KBM-7 (cell line): Measurements from ENCODE around the gene LRBA.
"Not testable (repeated sequence)": the region's sequence is repeated elsewhere in the genome, so short reads cannot be mapped to it uniquely, and the experiment has no call there.

Experiments
- DNase-seq: peaks from one replicate; pipeline ENCODE4 v3.0.0-alpha.2; 2015
- in situ Hi-C: fragments of 300-500 bp; cut with MboI; formaldehyde crosslinking; loops from 2 replicates; pipeline ENCODE4 v1.14.3; 2020; ENCODE audit warnings: low sequenced_read_pairs, low pct_unique_long_range_greater_than_20kb, mixed read lengths

LRBA gene

DNA sequence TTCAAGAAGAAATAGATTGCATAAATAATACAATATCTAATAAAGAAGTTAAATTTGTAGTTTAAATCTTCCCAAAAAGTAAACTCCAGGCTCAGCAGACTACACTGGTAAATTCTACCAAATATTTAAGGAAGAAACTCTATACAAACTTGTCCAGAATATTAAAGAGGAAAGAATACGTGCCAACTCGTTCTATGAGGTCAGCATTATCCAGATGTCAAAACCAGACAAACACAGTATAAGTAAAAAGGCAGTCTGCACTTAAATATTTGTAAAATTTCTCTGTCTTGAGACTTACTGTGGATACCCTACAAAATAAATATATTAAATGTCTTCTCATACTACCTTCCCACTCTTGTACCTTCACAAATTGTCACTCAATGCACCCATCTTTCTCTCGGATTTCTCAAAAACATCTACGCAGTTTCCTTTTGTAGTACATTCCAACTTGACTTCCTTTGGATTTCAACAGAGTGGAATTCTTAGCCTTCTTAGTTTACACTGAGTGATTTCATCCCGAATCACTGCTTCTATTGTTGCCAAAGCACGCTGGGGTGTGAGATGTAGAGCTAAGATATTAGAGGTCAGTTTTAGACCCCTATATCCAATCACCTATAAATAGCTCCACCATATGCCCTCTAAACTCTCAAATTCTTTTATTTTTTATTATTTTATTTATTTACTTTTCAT lies 504.8 kb downstream of the LRBA start:
- no peak for DNase-seq
- in situ Hi-C loops: no loop called here

DNA sequence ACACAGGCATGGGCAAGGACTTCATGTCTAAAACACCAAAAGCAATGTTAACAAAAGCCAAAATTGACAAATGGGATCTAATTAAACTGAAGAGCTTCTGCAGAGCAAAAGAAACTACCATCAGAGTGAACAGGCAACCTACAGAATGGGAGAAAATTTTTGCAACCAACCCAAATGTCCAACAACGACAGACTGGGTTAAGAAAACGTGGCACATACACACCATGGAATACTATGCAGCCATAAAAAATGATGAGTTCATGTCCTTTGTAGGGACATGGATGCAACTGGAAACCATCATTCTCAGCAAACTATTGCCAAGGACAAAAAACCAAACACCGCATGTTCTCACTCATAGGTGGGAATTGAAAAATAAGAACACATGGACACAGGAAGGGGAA lies 507.4 kb downstream of the LRBA start:
- DNase-seq, in situ Hi-C loops: not testable (repeated sequence)

DNA sequence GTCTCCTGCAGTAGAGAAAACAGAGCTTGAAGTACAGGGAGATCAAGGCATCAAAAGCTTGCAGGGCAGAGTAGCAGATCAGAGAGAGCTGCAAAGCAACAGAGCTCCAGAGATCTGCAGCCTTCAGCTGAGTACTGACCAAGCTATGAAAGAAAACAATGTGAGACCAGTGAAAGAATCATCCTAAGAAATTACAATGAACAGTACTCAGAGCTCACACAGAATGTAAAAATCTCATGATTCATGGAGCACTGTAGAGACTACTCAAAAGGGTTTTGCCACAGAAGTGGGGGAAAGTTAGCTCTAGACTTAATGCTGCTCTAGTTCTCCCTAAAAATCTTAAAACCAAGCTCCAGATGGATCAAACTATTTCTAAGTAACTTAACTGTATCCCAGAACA lies 513.1 kb downstream of the LRBA start:
- no peak for DNase-seq
- in situ Hi-C loops: no loop called here

DNA sequence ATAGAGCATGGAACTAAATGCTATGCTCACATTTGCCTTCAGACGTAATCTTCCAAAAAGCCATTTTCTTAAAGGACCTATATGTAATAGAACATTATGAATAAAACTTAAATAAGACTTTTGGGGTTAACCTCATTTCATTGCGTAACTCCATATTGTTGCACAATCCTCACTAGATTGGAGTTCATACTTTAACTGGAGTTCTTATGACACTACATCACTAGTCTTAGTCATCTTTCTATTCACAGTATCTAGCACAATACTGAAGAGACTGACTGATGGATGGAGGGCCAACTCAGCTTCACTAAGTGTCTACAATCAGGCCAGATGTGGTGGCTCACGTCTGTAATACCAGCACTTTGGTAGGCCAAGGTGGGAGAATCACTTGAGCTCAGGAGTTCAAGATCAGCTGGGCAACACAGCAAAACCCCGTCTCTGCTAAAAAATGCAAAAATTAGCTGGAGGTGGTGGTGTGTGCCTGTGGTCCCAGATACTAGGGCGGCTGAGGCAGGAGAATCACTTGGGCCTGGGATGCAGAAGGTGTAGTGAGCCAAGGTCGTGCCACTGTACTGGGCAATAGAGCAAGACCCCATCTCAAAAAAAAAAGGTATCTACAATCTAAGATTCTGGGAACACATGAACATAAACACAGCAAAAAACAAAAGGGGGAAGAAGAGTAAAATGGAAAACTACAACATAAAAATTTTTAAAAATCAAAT lies 513.9 kb downstream of the LRBA start:
- in situ Hi-C loops: no loop called here
- DNase-seq: peak; percentile 4

DNA sequence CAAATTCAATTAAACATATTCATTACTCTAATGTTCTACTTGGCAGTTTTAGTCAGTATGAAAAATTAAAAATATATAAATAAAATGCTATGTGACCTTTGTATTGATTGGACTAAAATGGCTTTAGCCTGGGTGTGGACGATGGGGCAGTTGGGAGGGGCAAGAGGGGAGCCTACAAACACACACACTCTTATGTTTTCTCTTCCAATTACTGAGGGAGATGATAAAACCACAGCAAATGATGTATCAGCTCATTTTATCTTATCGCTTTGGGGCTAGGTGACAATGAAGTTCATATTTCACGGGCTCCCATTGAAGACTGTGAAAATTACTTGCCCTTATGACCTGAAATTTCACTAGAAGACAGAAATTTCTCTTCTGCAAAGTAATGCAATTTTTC lies 517.5 kb downstream of the LRBA start:
- no peak for DNase-seq
- in situ Hi-C loops: no loop called here

DNA sequence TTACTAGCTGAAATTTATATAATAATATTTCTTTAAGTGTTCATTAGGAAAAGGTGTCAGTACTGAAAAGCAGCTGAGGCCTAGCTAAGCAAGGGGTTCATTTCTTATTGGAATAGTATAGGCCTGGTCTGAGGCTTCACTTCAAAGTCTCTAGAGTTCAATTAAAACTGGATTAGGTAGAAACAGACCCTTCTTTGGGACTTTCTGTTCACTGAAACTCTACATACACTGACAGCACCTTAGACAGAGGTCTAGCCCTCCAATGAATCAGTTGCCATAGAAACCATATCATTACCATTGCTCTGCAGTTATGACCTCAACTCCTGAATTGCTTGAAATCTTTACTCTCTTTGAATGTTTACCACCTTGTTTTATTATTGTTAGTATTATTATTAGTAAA lies 519.5 kb downstream of the LRBA start:
- in situ Hi-C loops: no loop called here
- DNase-seq: no peak

DNA sequence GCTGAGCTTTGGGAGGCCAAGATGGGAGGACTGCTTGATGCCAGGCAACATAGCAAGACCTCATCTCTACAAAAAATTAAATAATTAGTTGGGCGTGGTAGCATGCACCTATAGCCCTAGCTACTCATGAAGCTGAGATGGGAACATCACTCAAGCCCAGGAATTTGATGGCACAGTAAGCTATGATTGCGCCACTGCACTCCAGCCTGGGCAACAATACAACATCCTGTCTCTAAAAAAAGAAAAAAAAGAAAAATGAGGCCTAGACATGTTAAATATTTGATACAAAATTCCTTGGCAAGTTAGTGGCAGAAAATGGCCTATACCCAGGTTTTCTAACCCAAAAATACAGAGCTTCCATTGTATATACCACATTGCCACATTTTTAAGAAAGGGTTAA lies 521.2 kb downstream of the LRBA start:
- in situ Hi-C loops: no loop called here
- no peak for DNase-seq

DNA sequence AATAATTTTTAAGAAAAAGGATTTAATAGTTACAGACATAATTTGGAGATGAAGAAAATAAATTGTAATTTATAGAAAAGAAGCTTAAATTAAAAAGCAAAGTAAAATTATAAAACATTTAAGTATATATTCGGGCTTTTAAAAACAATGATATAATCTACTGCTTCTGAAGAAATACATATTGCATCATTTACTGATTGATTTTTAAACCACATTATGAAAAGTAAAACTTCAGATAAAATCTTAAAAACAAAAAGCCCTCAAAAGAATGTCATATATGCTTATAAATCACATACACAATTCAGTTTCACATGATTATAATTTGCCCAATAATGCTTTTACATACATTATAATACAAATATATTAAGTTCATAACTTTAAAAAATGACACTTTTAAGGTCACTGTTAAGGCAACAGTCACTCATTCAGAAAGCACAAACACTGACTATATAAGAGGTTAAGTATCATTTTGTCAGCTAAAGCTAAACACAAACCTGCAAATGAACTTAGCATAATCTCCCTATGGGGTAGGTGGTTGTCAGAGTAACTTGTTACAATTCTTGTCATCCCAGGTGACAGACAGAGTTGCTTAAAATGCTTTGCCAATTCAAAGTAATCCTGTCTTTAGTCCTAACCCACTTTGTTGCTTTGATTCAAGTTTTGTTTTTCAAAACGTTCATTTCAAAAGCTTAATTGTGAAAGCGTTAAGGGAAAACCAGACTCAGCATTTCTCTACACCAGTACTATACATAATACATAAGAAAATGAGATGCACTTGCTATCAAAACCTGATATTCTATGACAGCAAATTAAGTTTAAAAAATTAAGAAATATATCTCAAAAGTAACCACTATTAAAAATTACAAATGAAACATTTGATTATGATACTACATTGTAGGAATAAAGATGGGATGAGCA lies 523.7 kb downstream of the LRBA start:
- in situ Hi-C loops: no loop called here
- DNase-seq: no peak

DNA sequence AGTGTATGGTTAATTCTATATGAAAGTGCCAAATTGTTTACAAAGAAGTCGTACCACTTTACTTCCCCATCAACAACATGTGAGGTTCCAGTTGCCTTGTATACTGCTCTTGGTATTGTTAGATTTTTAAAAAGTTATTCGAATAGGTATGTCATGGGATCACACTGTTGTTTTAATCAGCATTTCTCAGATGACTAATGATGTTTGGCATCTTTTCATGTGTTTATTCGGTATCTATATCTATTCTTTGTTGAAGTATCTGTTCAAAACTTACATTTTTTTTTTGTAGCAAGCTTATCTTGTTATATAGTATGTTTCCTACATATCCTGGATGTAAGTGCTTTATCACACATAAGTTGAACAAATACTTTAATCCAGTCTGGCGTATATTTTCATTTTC lies 532.5 kb downstream of the LRBA start:
- in situ Hi-C loops: no loop called here
- DNase-seq: no peak

DNA sequence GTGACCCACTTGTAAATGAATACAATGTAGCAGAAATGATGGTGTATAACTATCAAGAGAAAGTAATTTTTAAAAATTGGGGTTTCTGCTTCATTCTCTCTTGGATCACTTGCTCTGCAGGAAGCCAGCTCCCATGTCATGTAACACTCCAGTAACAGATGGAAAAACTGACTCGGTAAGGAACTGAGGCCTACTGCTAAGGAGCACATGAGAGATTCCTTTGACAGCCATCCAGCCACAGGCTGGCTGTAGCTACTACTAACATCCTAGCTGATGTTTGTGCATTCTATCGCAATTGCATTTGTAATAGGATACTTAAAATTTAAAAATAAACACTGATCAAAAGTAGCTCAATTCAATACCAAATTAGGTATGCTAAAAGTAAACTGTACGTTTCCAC lies 535.4 kb downstream of the LRBA start:
- in situ Hi-C loops: no loop called here
- no peak for DNase-seq

DNA sequence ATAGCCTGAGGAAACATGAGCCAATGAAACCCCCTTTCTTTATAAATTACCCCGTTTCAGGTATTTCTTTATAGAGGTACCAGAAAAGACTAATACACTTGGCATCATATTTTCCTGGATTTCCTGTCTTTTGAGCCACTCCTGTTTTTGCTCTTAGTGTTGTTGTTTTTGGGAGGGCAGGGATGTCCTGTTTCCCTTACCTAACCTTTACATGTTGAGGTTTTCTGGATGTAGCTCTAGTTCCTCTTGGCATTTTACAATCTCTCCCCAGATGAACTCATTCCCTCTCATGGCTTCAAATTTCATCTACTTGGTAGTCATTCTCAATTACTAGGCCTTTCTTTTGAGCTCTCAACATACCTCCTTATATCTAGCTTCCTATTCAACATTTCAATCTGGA lies 537.2 kb downstream of the LRBA start:
- in situ Hi-C loops: no loop called here
- peak; percentile 12 for DNase-seq

DNA sequence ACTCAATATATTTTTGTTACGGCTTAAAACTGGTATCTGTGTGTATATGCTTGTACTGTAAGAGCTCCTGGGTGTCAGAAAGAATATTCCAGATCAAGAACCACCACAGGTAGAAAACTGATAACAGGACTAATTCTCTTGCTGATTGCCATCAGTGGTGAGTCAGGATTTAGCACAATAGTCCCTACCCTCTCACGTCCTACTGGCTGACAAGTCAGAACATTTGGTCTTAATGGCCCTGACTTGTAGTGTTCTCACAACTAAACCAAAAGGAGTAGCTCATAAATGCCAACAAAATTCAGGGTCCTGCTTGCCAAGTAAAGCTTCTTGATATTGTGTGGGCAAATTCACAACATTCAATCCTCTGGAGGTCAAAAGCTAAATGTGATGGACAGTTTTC lies 538.3 kb downstream of the LRBA start:
- in situ Hi-C loops: no loop called here
- DNase-seq: no peak

DNA sequence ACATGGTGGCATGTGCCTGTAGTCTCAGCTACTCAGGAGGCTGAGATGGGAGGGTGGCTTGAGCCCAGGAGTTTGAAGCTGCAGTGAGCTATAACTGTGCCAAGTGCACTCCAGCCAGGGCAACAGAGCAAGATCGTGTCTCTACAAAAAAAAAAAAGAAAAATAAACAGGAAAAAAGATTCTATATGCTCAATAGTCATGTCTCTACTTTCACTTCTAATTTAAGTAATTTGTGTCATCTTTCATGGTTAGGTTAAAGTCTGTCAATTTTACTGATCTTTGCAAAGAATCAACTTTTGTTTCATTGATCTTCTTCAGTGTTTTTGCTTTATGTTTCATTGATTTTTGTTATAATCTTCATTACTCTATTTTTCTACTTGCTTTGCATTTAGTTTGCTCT lies 539.3 kb downstream of the LRBA start:
- in situ Hi-C loops: no loop called here
- DNase-seq: no peak

DNA sequence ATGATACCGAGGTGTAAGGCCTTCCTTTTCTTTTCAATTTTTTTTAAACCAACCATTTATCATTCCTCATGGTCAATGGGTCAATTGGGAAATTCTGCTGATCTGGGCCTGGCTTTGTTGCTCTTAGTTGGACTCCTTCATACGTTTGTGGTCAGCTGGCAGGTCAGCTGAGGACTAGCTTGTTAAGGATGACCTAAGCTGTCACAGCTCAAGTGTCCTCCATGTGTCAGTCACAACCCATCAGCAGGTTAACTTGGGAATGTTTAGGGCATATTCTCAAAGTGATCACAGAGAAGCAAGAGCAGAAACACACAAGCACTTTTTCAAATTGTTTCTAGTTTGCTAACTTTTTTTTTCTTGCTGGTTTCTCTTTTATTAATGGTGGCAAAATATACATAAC lies 550.6 kb downstream of the LRBA start:
- in situ Hi-C loops: no loop called here
- DNase-seq: no peak

DNA sequence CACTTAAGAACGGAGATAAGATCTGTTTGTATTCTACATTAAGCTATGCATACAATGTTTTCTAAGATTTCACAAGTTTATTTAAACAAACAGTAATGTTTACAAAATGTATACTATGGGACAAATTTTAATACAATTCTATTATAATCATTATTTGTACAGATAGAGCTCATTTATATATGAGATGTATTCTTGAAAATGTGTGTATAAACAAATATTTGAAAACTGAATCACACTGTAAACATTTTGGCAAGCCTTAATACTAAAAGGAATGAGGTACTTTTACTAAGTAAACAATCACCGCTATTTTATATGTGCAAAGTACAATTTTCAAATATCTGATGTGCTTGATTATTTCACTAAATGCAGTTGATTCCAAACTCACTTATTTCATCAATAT lies 552.3 kb downstream of the LRBA start:
- in situ Hi-C loops: no loop called here
- DNase-seq: no peak

DNA sequence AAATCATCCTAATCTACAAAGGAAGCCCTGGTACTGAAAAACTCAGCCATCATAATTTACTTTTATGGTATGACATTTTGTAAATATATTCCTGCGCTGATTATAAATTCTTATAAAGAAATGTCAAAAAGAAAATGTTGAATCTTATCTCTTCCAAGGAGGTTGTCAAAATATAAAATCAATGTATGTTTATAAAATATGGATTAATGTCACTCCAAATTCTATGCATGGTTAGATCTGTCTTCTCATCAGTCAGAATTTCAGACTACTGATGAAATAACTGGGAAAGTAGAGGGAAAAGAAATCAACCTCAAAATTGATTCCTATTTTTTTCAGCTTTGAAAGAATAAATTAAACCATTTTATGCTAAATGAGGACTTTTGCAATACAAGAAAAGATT lies 553.1 kb downstream of the LRBA start:
- DNase-seq: no peak
- in situ Hi-C loops: no loop called here

DNA sequence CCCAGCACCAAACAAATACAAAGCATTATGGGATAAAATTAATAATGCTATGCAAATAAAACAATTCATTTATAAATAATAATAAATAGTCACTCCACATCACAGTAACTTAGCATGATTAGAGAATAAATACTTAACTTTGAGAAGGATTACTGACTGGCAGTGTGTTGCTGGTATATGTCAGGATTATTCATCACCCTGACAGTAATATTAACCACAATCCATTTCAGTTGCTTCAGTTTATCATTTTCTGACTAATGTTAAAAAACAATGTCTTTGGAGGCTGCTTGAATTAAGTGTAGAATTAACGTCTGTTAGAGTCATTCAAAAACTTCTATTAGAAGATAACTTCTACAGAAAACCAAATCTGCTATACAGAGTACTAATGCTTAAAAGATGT lies 557.3 kb downstream of the LRBA start:
- in situ Hi-C loops: no loop called here
- no peak for DNase-seq

DNA sequence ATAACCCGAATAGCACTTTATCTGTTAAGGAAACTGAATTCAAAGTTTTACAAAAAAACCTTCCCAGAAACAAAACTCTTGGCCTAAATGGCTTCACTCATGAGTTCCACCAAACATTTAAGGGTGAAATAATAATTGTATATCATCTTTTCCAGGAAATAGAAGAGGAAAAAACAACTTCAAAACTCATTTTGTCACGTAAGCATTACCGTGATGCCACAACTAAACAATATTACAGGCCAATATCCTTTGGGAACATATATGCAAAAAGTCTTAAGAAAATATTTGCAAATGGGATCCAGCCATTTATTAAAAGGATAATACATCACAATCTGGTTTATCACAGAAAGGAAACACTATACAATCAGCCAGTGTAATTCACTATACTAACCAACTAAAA lies 563.2 kb downstream of the LRBA start:
- in situ Hi-C loops: no loop called here
- DNase-seq: no peak

DNA sequence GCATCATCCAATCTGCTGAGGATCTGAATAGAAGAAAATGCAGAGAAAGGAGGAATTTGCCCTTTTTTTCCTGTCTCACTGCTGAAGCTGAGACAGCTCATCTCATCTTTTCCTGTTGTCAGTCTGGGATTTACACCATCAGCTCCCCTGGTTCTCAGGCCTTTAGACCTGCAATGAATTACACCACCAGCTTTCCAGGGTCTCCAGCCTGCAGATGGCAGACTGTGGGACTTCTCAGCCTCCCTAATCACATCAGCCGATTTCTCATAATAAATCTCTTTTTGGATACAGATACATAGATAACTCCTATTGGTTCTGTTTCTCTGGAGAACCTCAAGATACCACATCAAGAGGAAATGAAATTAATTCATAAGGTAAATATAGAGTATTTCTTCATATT lies 567.7 kb downstream of the LRBA start:
- in situ Hi-C loops: no loop called here
- DNase-seq: no peak

DNA sequence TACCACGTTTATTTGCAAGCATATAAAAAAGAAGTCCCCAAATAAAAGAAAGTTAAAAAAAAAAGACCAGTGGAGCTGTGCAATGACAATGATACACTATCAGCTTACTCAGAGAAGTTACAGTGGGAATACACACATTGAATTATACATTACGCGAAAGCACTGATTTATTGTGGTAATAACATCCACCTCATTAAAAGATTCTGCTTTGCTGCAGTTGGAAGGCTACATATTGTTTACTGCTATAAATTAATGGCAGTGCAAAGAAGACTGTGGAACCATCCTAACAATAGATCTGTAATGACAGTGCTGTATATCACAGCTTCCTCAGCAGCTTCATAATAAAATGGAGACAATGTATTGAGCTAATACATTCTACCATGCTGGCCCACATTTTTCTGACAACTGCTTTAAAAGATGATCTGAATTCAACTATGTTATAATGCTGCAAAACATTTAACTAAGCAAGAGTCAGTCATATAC lies 575.6 kb downstream of the LRBA start:
- in situ Hi-C loops: no loop called here
- no peak for DNase-seq
